HG03108 (cell line): ENCODE measurements around the gene ZNF24.

Experiments
- ATAC-seq: cut with Tn5 transposase; IDR thresholded peaks from one replicate; pipeline ENCODE4 v1.9.1; 2021; ENCODE audit warnings: moderate library complexity; ENCODE audit not compliant: unreplicated experiment

The ZNF24 gene

GRCh38 chr18:35355140-35355618 is 11.0 kb upstream of the ZNF24 start:
- peak; percentile 98 for ATAC-seq

DNA sequence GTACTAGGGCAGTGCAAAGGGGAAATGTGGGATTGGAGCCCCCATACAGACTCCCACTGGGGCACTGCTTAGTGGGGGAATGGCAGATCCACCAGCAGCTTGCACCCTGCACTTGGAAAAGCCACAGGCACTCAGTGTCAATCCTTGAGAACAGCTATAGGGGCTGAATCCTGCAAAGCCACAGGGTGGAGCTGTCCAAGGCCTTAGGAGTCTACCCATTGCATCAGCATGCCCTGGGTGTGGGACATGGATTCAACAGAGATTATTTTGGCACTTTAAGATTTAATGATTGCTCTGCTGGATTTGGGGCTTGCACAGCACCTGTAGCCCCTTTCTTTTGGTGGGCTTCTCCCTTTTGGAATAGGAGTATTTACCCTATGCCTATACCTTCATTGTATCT is 8.6 kb upstream of the ZNF24 start:
- no peak for ATAC-seq

- ATAC-seq = no peak
These were observed 8.1 kb upstream of the ZNF24 start for GRCh38 chr18:35352283-35352682.

DNA sequence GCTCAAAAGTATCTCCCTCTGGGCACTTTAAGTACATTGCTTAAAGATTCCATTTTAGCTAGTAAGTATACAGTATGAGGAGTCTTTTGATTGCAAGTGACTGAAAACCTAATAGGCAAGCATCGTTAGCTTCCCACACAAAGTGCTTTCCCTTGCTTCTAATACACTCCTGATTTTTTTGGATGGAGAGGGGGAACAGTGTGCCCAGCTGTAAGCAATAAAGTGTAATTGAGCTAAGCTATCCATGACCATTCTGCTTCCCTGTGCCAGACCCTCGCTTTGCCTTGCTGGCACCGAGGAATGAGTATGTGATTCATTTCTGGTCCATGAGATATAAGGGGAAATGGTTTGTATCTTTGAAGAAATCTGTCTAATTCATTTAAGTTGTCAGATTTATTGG is 3.8 kb upstream of the ZNF24 start:
- no peak for ATAC-seq

GRCh38 chr18:35345950-35346349 is 1.7 kb upstream of the ZNF24 start:
- ATAC-seq = no peak

GRCh38 chr18:35345460-35345921 is 1.3 kb upstream of the ZNF24 start:
- ATAC-seq = peak; percentile 24

DNA sequence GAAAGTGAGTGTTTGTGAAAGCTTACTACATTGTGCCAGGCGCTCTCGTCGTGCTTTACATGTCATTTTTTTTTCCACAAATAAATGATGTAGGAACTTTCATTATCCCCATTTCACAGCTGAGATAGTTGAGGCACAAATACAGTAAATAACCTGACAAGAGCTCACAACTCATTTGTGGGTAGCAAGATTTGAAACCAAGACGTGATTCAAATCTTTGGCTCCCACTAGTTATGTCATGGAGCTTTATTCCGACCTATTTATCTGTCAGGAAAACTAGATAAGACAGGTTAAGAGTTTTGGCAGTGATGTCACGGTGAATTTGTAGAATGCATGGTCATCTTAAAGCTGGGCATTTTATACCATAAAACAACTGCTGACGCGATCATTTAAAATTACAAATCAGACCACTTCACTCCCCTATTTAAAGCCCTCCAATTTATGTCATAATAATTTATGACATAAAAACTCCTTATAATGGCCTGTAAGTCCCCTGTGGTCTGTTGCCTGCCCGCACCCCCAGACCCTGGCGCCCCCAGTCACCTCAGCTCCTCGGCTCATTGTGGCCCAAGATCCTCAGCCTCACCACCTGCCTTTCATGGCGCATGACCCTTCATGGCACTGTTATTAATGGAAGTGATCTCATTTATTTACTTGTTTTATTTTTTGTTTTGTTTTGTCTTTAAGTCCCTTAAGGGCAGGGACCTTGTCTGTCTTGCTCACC is 678 bp upstream of the ZNF24 start:
- no peak for ATAC-seq

DNA sequence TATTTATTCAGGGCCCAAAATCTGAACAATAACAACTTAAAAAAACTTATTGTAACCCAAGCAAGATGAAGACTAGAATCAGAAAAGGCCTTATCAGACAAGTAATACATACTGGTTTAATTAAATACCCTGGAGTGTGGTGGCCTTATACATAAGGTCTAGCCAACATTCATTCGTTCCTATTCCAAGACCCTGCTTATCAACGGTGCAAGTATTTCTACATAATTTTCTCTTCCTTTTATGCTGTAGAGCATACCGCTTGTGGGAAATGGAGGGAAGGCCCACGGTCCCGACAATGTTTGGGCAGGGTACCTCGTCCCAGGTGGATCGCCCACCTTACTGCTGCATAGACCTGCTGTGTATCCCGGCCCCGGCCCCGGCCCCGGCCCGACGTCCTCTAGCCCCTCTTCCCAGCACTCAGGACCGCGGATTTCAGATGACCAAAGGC is 708 bp downstream of the ZNF24 start:
- ATAC-seq = no peak

DNA sequence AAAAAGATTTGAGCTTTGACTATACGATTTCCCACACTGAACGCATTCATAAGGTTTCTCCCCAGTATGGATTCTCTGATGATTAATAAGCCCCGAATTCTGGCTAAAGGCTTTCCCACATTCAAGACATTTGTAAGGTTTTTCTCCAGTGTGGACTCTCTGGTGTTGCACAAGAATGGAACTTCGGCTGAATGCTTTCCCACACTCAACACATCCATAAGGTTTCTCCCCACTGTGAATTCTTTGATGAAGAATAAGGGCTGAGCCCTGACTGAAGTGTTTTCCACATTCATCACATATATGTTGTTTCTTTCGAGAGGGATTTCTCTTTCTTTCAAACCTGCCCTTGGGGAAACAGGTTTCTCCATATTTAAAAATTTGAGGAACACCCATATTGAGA is 6.9 kb downstream of the ZNF24 start:
- ATAC-seq = no peak

DNA sequence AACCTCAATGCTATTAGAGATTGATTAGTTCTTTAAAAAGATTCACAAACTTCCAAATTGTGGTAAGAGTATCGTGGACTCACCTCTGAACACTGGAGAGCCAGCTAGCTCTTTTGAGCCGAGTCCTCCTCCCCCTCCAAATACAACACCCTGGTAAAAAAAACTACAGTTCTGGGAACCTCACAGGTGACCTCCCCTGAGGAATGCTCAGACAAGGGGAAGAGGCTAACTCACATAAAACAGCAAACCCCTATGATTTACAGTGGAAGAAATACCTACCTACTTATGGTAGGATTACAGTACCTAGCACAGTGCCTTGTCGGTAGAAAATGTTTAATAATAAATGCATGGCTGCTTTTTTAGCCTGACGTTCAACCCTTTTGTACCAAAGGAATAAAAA is 8.4 kb downstream of the ZNF24 start:
- ATAC-seq = no peak

- no peak for ATAC-seq
These were observed 9.4 kb downstream of the ZNF24 start for GRCh38 chr18:35334821-35335220.

- ATAC-seq = no peak
These were observed 10.0 kb downstream of the ZNF24 start for GRCh38 chr18:35334212-35334611.

GRCh38 chr18:35331367-35332087 is 12.7 kb downstream of the ZNF24 start:
- ATAC-seq = no peak

DNA sequence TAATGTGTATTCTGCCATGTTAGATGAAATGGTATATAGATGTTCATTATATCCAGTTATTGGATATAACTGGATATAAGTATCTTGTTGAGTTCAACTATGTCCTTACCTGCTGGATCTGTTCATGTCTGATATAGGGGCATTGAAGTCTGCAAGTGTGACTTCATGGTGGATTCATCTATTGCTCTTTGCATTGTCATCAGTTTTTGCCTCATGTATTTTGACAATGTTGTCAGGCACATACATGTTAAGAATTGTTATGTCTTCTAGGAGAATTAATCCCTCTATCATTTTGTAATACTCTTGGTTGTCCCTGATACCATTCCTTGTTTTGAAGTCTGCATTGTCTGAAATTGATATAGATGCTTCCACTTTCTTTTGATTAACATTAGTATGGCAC is 15.4 kb downstream of the ZNF24 start:
- no peak for ATAC-seq

DNA sequence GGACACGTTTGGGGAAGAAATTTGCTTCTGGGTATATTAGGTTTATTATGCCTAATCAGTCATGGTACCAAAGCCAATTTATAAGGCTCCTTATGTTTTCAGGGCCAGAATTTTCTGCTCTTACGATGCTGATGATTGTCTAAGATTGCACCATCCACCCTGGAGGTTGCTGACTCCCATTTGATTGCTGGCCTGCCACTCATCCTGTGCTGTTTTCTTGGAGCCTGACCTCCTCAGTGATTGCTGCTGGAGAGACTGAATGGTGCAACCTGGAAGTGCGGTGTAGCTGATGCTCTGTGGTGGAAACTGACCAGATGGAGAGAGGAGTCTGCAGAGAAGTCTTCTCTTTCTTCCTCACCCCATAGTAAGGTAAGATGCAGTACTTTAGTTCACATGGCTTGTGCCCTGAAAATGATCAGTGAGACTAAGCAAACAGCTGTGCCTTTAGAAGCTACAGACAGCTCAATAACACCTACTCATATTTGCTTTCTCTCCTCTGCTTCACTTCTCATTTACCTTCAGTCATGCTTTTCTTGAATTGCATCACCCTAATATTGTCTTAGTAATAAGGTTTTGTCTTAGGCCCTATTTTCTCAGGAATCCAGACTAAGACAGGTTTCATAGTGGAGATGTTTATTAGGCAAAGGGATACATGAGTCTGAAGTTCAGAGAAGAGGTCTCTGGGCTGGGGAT is 17.4 kb downstream of the ZNF24 start:
- ATAC-seq = no peak

DNA sequence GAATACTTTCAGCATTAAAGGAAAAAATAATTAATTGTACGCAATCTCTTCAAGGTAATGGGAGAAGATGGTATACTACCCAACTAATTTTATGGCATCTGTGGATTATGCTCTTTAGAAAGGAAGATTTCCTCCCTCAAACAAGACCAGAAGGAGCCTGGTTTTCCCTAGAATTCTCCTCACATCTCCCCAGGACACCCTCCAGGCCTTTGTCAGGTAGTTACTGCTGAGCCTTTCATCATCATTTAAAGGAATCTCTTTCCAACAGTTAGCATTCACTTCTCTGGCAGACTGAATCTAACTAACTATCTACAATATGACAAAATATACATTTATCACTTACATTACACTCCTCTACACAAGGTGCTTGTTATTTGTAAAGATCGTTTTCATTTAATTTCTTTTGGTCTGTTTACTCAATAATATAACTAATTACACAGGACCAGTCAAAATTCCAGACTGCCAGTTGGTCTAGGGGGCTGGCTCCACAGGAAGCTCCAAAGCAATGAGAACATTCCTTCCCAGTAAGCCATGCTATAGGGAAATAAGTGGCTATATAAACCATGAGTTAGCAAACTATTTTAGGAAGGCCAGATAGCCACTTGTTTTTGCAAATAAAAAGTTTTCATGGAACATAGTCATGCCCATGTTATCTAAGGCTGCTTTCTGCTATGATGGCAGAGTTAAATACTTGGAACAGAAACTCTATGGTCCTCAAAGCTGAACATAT is 19.1 kb downstream of the ZNF24 start:
- ATAC-seq = no peak

GRCh38 chr18:35322486-35323458 is 21.4 kb downstream of the ZNF24 start:
- no peak for ATAC-seq

DNA sequence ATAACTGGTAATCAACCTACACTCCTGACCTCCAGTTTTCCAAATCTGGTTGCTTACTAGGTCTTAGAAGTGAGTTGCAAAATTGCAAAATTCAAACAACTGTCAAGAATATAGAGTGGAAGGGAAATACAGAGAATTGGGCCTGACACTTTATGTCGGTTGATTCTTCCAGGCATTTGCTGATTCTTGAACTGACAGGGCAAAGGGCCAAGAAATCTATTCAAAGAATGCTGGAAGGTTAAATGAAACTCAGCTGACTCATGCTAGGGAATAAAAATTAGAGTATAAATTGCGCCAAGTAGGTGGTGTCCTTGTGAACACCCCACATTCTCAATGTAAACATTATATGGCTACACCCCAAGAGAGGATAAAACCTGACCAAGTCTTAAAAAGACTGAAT is 32.7 kb downstream of the ZNF24 start:
- ATAC-seq = no peak

GRCh38 chr18:35306588-35307250 is 37.5 kb downstream of the ZNF24 start:
- ATAC-seq = no peak
